Measurements from ENCODE around the gene ADCY5. TPM values are rescaled to one million over a fixed set of nuclear protein-coding genes. Genes with fewer than 3 reads are reported as not detected.

The ADCY5 gene
- total and polyA plus RNA-seq, 2 experiments from 2014 or later = 3.1 to 4.7 TPM

DNA sequence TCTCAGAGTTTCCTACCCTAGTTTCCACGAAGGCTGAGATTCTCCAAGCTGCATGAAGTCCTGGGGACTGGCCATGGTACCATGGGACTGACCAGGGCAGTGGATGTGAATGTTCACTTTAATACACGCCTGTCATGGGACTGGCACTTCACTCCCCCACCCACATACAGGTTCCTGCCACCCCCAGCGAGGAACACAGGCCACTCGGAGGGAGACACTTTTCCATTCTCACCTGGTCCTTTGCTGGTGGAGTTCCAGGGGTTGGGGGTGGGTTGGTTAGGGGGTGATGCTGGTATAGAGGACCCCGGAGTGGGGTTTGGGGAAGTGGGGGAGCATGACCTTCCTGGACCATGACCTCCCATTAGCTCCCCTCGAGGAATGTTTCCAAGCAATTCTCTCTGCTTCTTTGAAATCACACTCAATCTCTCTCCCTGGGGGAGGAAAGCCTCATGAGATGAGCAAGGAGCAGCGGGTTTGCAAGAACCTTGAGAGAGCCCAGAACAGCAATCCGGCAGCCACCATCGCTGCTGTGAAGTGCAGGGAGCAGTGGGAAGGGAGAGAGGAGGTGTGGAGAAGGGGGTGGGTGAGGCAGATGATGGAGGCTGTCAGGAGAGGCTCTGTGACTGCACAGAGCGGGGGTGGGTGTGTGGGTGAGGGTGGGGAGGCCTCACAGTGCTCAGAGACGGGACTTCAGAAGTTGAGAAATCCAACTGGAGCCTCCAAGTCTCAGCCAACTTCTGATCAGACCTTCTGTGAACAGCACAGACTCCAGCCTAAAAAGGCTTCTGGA lies 69.7 kb downstream of the ADCY5 start:
- no peaks in the 10 kb centered on the region for H4K20me1 ChIP-seq (ENCODE audit: insufficient read depth, poor library complexity, severe bottlenecking)
- no peaks in the 10 kb centered on the region for H3K9me2 ChIP-seq (replicated peaks; ENCODE audit: insufficient read depth)
- no peaks in the 10 kb centered on the region for H3K27me3 ChIP-seq
- H3K4me3 ChIP-seq = no peak overlapping the region
- no peak overlapping the region for H3K4me2 ChIP-seq
- H3K36me3 ChIP-seq (replicated peaks; ENCODE audit: insufficient read depth, low read depth) = no peaks in the 10 kb centered on the region
- H3K27ac ChIP-seq = no peak overlapping the region
- H2AFZ ChIP-seq = no peak overlapping the region
- 89% methylated on average over 9 of the region's 11 CpGs for WGBS (ENCODE audit: low lambda C conversion rate, missing lambda C conversion rate)
- DNase-seq (ENCODE audit: low spot score) = no peak
- H3K9me3 ChIP-seq (ENCODE audit: low read depth) = no peaks in the 10 kb centered on the region
- no peaks in the 10 kb centered on the region for H3K4me1 ChIP-seq (ENCODE audit: insufficient read depth)
- no peak for TF ChIP-seq EZH2 (IDR thresholded peaks at IDR 0.05; ENCODE audit: borderline replicate concordance)
- TF ChIP-seq, protein P1, sequence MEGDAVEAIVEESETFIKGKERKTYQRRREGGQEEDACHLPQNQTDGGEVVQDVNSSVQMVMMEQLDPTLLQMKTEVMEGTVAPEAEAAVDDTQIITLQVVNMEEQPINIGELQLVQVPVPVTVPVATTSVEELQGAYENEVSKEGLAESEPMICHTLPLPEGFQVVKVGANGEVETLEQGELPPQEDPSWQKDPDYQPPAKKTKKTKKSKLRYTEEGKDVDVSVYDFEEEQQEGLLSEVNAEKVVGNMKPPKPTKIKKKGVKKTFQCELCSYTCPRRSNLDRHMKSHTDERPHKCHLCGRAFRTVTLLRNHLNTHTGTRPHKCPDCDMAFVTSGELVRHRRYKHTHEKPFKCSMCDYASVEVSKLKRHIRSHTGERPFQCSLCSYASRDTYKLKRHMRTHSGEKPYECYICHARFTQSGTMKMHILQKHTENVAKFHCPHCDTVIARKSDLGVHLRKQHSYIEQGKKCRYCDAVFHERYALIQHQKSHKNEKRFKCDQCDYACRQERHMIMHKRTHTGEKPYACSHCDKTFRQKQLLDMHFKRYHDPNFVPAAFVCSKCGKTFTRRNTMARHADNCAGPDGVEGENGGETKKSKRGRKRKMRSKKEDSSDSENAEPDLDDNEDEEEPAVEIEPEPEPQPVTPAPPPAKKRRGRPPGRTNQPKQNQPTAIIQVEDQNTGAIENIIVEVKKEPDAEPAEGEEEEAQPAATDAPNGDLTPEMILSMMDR (IDR thresholded peaks at IDR 0.05; ENCODE audit: poor library complexity) = no peak
- H3K79me2 ChIP-seq = no peaks in the 10 kb centered on the region

DNA sequence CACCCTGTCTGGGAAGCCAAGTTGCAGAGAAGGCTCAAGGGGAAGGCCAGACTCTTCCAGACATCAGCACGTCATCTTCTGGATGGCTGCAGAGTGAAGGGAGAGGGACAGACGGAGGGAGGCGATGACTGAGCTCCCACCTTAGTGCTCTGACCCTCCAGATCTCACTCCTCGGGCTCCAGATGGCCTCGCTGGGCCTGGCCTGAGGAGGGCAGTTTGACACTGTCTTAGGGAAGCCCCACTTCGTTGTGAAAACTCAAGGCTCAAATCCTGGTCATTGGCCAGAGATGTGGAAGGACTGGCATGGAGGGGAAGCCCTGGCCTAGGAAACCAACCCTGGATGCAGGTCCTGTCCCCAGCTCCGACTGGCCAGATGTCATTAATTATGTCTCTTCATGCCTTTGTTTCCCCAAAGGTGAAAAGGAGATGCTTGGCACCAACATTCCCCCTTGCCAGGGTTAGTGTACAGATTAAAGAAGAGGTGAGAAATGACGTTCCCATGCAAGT lies 70.4 kb downstream of the ADCY5 start:
- no peak for DNase-seq (ENCODE audit: low spot score)
- H3K27ac ChIP-seq = no peak overlapping the region
- 87% methylated on average over 8 of the region's 8 CpGs for WGBS (ENCODE audit: low lambda C conversion rate, missing lambda C conversion rate)
- no peaks in the 10 kb centered on the region for H4K20me1 ChIP-seq (ENCODE audit: insufficient read depth, poor library complexity, severe bottlenecking)
- H3K4me2 ChIP-seq = no peak overlapping the region
- no peaks in the 10 kb centered on the region for H3K79me2 ChIP-seq
- no peaks in the 10 kb centered on the region for H3K9me3 ChIP-seq (ENCODE audit: low read depth)
- no peaks in the 10 kb centered on the region for H3K36me3 ChIP-seq (replicated peaks; ENCODE audit: insufficient read depth, low read depth)
- no peak for TF ChIP-seq EZH2phosphoT487 (IDR thresholded peaks at IDR 0.05; ENCODE audit: low read depth, severe bottlenecking, unreplicated experiment)
- no peak for TF ChIP-seq EZH2 (IDR thresholded peaks at IDR 0.05; ENCODE audit: borderline replicate concordance)
- TF ChIP-seq, protein P1 (IDR thresholded peaks at IDR 0.05; ENCODE audit: poor library complexity) = no peak
- H3K4me3 ChIP-seq = no peak overlapping the region
- no peak overlapping the region for H2AFZ ChIP-seq
- H3K4me1 ChIP-seq (ENCODE audit: insufficient read depth) = no peaks in the 10 kb centered on the region
- H3K9me2 ChIP-seq (replicated peaks; ENCODE audit: insufficient read depth) = no peaks in the 10 kb centered on the region
- no peaks in the 10 kb centered on the region for H3K27me3 ChIP-seq

DNA sequence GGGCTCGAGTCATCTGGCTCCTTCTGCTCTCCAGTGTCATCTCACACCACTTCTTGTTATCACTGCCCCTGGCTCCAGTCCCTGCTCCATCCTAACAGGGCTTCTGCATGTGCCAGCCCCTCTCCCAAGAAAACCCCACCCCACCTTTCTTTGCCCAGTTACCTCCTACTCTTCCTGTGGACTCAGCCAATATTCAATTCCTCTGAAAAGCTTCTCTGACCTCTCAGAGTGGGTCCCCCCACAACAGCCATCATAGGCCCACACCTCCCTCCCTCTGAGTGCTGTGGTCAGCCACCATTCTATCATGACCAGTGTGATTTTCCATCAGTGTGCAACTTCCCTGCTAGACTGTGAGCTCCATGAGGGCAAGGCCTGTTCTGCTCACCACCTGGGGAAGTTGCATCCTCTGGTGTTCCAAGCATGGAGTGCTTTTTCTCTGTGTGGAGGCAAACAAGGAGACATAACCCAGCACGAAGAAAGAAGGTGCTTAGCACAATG lies 71.6 kb downstream of the ADCY5 start:
- Histone ChIP-seq H3K4me2 (no peak overlapping the region), H3K79me2 (no peaks in the 10 kb centered on the region), H3K36me3 (replicated peaks; ENCODE audit: insufficient read depth, low read depth) (no peaks in the 10 kb centered on the region), H2AFZ (no peak overlapping the region), H3K4me1 (ENCODE audit: insufficient read depth) (peaks cover 10% of the 10 kb centered on the region), H3K9me3 (ENCODE audit: low read depth) (no peaks in the 10 kb centered on the region), H3K27me3 (no peaks in the 10 kb centered on the region), H3K9me2 (replicated peaks; ENCODE audit: insufficient read depth) (no peaks in the 10 kb centered on the region), H3K4me3 (no peak overlapping the region), H3K27ac (no peak overlapping the region), H4K20me1 (ENCODE audit: insufficient read depth, poor library complexity, severe bottlenecking) (no peaks in the 10 kb centered on the region)
- 78% methylated on average over 2 of the region's 2 CpGs for WGBS (ENCODE audit: low lambda C conversion rate, missing lambda C conversion rate)
- TF ChIP-seq, protein P1 (IDR thresholded peaks at IDR 0.05; ENCODE audit: poor library complexity) = no peak
- TF ChIP-seq EZH2 (IDR thresholded peaks at IDR 0.05; ENCODE audit: borderline replicate concordance) = no peak
- TF ChIP-seq EZH2phosphoT487 (IDR thresholded peaks at IDR 0.05; ENCODE audit: low read depth, severe bottlenecking, unreplicated experiment) = no peak
- no peak for DNase-seq (ENCODE audit: low spot score)
